Stimulated activated CD4-positive, alpha-beta T cell treated with anti-CD3 and anti-CD28 coated beads, TNF-alpha, amount 100 ng/mL, for 4 hours (primary cell): ENCODE data around the gene DMAC2L.
"Not testable (repeated sequence)": the region's sequence is repeated elsewhere in the genome, so short reads cannot be mapped to it uniquely, and the experiment has no call there.

Experiments used
- DNase-seq, 3 experiments: peaks; one replicate each; pipeline ENCODE4 v3.0.0-alpha.2; 2020; ENCODE audit warnings: low read depth in 3 of 3

Gene DMAC2L

GRCh38 chr14:50311972-50312733, at the start of gene DMAC2L, which contains the start of gene L2HGDH:
DMAC2L (plus strand) TSS chr14:50312324; CDS start chr14:50321488, 9,164 bp downstream.
L2HGDH (minus strand) TSS chr14:50312229; CDS start chr14:50312150, 79 bp downstream.
- DNase-seq, result peak; percentile 70 to 89 (median 81)

GRCh38 chr14:50262865-50263264, 49.3 kb upstream of the DMAC2L start:
- DNase-seq, result no peak

- DNase-seq, result no peak
These were observed 48.8 kb upstream of the DMAC2L start for GRCh38 chr14:50263321-50263720.

- DNase-seq, result no peak
These were observed 47.1 kb upstream of the DMAC2L start for GRCh38 chr14:50265029-50265428.

- no peak for DNase-seq
These were observed 41.2 kb upstream of the DMAC2L start for GRCh38 chr14:50270932-50271331.

GRCh38 chr14:50272498-50272897, 39.6 kb upstream of the DMAC2L start:
- DNase-seq, result no peak

- DNase-seq, result no peak
These were observed 26.3 kb upstream of the DMAC2L start for GRCh38 chr14:50285861-50286260.

- DNase-seq, result no peak
These were observed 24.0 kb upstream of the DMAC2L start for GRCh38 chr14:50288146-50288545.

- no peak for DNase-seq
These were observed 21.8 kb upstream of the DMAC2L start for GRCh38 chr14:50290306-50290705.

GRCh38 chr14:50299585-50299984, 12.5 kb upstream of the DMAC2L start:
- DNase-seq, result no peak

GRCh38 chr14:50301914-50302313, 10.2 kb upstream of the DMAC2L start:
- DNase-seq, result no peak

GRCh38 chr14:50303744-50304471, 8.2 kb upstream of the DMAC2L start:
- DNase-seq, result no peak

GRCh38 chr14:50308363-50308915, 3.7 kb upstream of the DMAC2L start:
- no peak for DNase-seq

- DNase-seq, result no peak
These were observed 1.7 kb upstream of the DMAC2L start for GRCh38 chr14:50310445-50310844.

GRCh38 chr14:50311337-50311971, 670 bp upstream of the DMAC2L start:
- no peak for DNase-seq

GRCh38 chr14:50312734-50313054, 570 bp downstream of the DMAC2L start:
- no peak for DNase-seq

- not testable (repeated sequence) for DNase-seq
These were observed 2.0 kb downstream of the DMAC2L start for GRCh38 chr14:50314098-50314497.

- DNase-seq, result no peak
These were observed 6.0 kb downstream of the DMAC2L start for GRCh38 chr14:50318031-50318626.

GRCh38 chr14:50319293-50319692, 7.2 kb downstream of the DMAC2L start:
- DNase-seq, result no peak

- no peak for DNase-seq
These were observed 7.6 kb downstream of the DMAC2L start for GRCh38 chr14:50319721-50320120.

- no peak for DNase-seq
These were observed 8.2 kb downstream of the DMAC2L start for GRCh38 chr14:50320283-50320682.
